GM21737 (cell line): ENCODE data around the gene HRAS.

Experiments
- ATAC-seq: cut with Tn5 transposase; IDR thresholded peaks from one replicate; pipeline ENCODE4 v1.9.1; 2021; ENCODE audit warnings: mild to moderate bottlenecking, moderate library complexity; ENCODE audit not compliant: unreplicated experiment

HRAS gene

GRCh38 chr11:554428-555226 lies 19.3 kb upstream of the HRAS start:
- no peak for ATAC-seq

- no peak for ATAC-seq
Observed at GRCh38 chr11:553988-554340, 18.6 kb upstream of the HRAS start.

GRCh38 chr11:553083-553987 lies 18.0 kb upstream of the HRAS start:
- ATAC-seq: no peak

GRCh38 chr11:551596-551995 lies 16.2 kb upstream of the HRAS start:
- ATAC-seq: no peak

GRCh38 chr11:551131-551530 lies 15.8 kb upstream of the HRAS start:
- no peak for ATAC-seq

GRCh38 chr11:550746-551085 lies 15.3 kb upstream of the HRAS start:
- ATAC-seq: no peak

- no peak for ATAC-seq
Observed at GRCh38 chr11:550021-550745, 14.8 kb upstream of the HRAS start.

GRCh38 chr11:548700-549603 lies 13.6 kb upstream of the HRAS start:
- ATAC-seq: no peak

- ATAC-seq: no peak
Observed at GRCh38 chr11:545171-545570, 9.8 kb upstream of the HRAS start.

- ATAC-seq: no peak
Observed at GRCh38 chr11:544817-545166, 9.4 kb upstream of the HRAS start.

GRCh38 chr11:541433-541885 lies 6.1 kb upstream of the HRAS start:
- no peak for ATAC-seq

GRCh38 chr11:540583-541432 lies 5.4 kb upstream of the HRAS start:
- no peak for ATAC-seq

- no peak for ATAC-seq
Observed at GRCh38 chr11:539971-540481, 4.7 kb upstream of the HRAS start.

- no peak for ATAC-seq
Observed at GRCh38 chr11:538431-539051, 3.2 kb upstream of the HRAS start.

GRCh38 chr11:537622-538430 lies 2.5 kb upstream of the HRAS start:
- no peak for ATAC-seq

GRCh38 chr11:536841-537621 lies 1.7 kb upstream of the HRAS start, which contains the start of gene LRRC56:
TSS of gene LRRC56 (plus strand) at chr11:537527. CDS start at chr11:540685, 3,158 bp downstream.
- peak; percentile 43 for ATAC-seq

GRCh38 chr11:535210-535518 lies 212 bp downstream of the HRAS start:
- ATAC-seq: peak; percentile 0
